Right lobe of liver (tissue), 6 donors: ENCODE measurements around the gene MANSC4. TPM values are rescaled to one million over a fixed set of nuclear protein-coding genes. Genes with fewer than 3 reads are reported as not detected.
"Not testable (repeated sequence)": the region's sequence is repeated elsewhere in the genome, so short reads cannot be mapped to it uniquely, and the experiment has no call there.

ENCODE experiments used
- ATAC-seq, 4 donors: fragments of 200-7000 bp; cut with Tn5 transposase; one replicate each; pipeline ENCODE4 v1.9.1; 2020; ENCODE audit warnings: mild to moderate bottlenecking in 4 of 4, moderate library complexity in 4 of 4
- DNase-seq, 3 donors: peaks; one replicate each; pipeline ENCODE4 v3.0.0-alpha.2; 2020
- H3K27ac ChIP-seq, 3 donors: fragments of 200-600 bp; one replicate each; pipeline ENCODE4 v1.8.0; 2022
- H3K27me3 ChIP-seq, 2 donors: fragments of 200-600 bp; one replicate each; pipeline ENCODE4 v1.8.0; 2022
- H3K36me3 ChIP-seq, 4 donors: fragments of 200-600 bp; sonication (generic) in 1 of 4; one replicate each; pipeline versions ENCODE4 v1.5.1 to v1.8.0; 2017 to 2022; ENCODE audit warnings: control low read depth in 1 of 4
- H3K4me1 ChIP-seq, 4 donors: fragments of 200-600 bp; sonication (generic) in 1 of 4; one replicate each; pipeline versions ENCODE4 v1.5.1 to v1.8.0; 2017 to 2022; ENCODE audit warnings: control low read depth in 1 of 4
- H3K4me3 ChIP-seq, 3 donors: fragments of 200-600 bp; one replicate each; pipeline ENCODE4 v1.8.0; 2022
- H3K9me3 ChIP-seq, 4 donors: fragments of 200-600 bp; sonication (generic) in 1 of 4; one replicate each; pipeline versions ENCODE4 v1.5.1 to v1.8.0; 2017 to 2022; ENCODE audit warnings: control low read depth in 1 of 4
- POLR2A ChIP-seq: fragments of 450-650 bp; IDR thresholded peaks from one replicate; pipeline ENCODE4 v1.6.1; 2017; ENCODE audit warnings: antibody characterized with exemption, mild to moderate bottlenecking
- WGBS: methylation state at CpG from one replicate; pipeline ENCODE4 v1.1.6; 2018; ENCODE audit warnings: low coverage, low lambda C conversion rate; ENCODE audit not compliant: insufficient coverage; ENCODE audit errors: missing lambda C conversion rate; 5-methylcytosine and 5-hydroxymethylcytosine counted together
- intact Hi-C, 2 donors: fragments of 100-400 bp; cut with DNase I; formaldehyde crosslinking; loops; one replicate each; pipeline versions ENCODE4 v1.11.2 to v1.14.1; 2022
- total RNA-seq, 6 experiments: library from RNA; depleted of rRNA in 2 of 6; stranded (reverse); fragments of >200 nt in 2 of 6; fragmentation: NEBNext Ultra II Directional in 3 of 6; extraction: Animal tissue kit (Norgen Biotek cat#: 25700) in 3 of 6; gene quantifications; one replicate each; pipeline versions ENCODE4 v1.1.0 to v1.2.4, GENCODE V29; 2016 to 2023
- TF ChIP-seq, protein P1 (sequence below), 4 donors: fragments of 200-600 bp in 3 of 4; fragments of 450-650 bp in 1 of 4; IDR thresholded peaks; one replicate each; pipeline versions ENCODE4 v1.5.1 to v1.8.0; 2016 to 2022; ENCODE audit warnings: antibody characterized with exemption in 4 of 4, mild to moderate bottlenecking in 2 of 4
- donor health status: DM: no; HTN: yes; CAD: no.
- donor health status: DM: no; HTN: no; CAD: no.
- donor health status: DM: no; HTN: no; CAD: no.
- donor health status: DM: no; HTN: yes; CAD: no.
- donor health status: DM: no; HTN: yes; CAD: no.

MANSC4 gene
- total RNA-seq, 6 experiments from 2014 or later, result not detected

DNA sequence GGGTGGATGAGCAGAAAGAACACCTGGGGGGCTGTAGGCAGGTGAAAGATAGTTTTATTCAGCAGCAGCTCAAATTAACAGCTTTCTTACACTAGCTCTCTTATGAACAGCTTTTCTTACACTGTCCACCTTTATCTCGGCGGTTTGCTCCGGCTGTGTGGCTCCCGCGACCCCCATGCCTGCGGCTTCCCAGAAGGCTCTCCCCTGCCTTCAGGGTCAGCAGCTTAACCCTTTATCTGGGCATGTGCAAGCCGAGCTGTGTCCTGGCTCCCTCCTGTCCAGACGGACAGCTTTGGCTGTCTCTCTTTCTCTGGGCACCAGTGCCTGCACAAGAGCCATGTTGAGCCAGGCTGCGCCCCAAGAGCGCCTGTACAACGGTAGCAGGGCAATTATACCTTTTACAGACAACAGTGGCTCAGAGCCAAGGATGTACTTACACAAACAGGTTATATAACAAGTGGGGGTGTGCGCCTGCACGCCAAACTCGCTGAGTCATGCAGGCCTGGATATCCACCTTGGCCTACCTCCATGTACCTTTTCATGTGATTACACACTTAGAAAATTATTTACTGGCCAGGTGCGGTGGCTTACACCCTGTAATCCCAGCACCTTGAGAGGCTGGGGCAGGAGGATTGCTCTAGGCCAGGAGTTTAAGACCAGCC lies 28.5 kb downstream of the MANSC4 start:
- peaks cover 0 to 30% (median 3%) of the 10 kb centered on the region in 4 donors for H3K4me1 ChIP-seq
- DNase-seq (peak; percentile 60 to 79 (median 76)), ATAC-seq (peak; percentile 59 to 78 (median 64))
- intact Hi-C loops, result no loop called here
- peak overlapping the region in 2 of 3 donors; percentile 55 to 81 for H3K27ac ChIP-seq
- no peak overlapping the region for H3K4me3 ChIP-seq
- H3K9me3 ChIP-seq, result no peaks in the 10 kb centered on the region
- no peaks in the 10 kb centered on the region for H3K27me3 ChIP-seq
- H3K36me3 ChIP-seq, result peaks cover 0 to 5% (median 0%) of the 10 kb centered on the region in 4 donors
- WGBS, result 40% methylated on average over 10 of the region's 15 CpGs
- TF ChIP-seq POLR2A, result no peak
- TF ChIP-seq, protein P1, sequence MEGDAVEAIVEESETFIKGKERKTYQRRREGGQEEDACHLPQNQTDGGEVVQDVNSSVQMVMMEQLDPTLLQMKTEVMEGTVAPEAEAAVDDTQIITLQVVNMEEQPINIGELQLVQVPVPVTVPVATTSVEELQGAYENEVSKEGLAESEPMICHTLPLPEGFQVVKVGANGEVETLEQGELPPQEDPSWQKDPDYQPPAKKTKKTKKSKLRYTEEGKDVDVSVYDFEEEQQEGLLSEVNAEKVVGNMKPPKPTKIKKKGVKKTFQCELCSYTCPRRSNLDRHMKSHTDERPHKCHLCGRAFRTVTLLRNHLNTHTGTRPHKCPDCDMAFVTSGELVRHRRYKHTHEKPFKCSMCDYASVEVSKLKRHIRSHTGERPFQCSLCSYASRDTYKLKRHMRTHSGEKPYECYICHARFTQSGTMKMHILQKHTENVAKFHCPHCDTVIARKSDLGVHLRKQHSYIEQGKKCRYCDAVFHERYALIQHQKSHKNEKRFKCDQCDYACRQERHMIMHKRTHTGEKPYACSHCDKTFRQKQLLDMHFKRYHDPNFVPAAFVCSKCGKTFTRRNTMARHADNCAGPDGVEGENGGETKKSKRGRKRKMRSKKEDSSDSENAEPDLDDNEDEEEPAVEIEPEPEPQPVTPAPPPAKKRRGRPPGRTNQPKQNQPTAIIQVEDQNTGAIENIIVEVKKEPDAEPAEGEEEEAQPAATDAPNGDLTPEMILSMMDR (IDR thresholded peaks at IDR 0.05), result no peak

DNA sequence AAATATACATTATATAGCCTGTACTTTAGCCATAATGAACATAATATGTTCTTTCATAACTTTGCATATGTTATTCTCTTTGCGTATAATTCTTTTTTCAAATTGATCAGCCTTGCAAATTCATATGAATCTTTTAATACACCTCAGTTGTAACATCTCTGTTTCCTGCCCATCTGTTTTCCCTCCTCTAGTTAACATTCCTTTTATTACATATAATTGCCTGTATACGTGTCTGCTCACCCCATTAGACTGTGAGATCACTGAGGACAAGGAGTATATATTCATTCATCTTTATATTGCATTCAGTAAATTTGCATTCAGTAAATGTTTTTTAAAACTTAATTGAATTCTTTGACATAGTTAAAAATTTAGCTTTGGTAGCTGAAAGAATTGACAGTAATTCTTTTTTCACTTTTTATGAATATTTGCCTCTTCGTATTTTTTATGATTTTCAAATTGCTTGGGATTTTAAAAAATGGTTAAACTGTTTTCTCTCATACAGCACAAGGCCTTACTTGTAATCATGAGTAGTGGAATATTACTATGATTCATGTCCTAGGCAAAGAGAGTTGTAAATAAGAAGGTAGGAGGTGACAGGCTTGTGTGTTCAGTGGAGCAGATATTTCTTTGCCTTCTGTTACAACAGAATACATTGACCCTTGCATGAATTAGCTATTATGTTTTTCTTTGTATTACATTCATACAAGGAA lies 32.8 kb downstream of the MANSC4 start:
- no peaks in the 10 kb centered on the region for H3K27me3 ChIP-seq
- WGBS, result 90% methylated on average over 3 of the region's 3 CpGs
- intact Hi-C loops, result no loop called here
- no peaks in the 10 kb centered on the region for H3K9me3 ChIP-seq
- no peaks in the 10 kb centered on the region for H3K36me3 ChIP-seq
- peaks cover 0 to 20% (median 2%) of the 10 kb centered on the region in 4 donors for H3K4me1 ChIP-seq
- peak overlapping the region; percentile 53 to 59 (median 58) for H3K27ac ChIP-seq
- peak; percentile 34 to 55 (median 39) for ATAC-seq
- H3K4me3 ChIP-seq, result no peak overlapping the region
- TF ChIP-seq POLR2A, result no peak
- TF ChIP-seq, protein P1 (IDR thresholded peaks at IDR 0.05), result no peak
- no peak for DNase-seq

DNA sequence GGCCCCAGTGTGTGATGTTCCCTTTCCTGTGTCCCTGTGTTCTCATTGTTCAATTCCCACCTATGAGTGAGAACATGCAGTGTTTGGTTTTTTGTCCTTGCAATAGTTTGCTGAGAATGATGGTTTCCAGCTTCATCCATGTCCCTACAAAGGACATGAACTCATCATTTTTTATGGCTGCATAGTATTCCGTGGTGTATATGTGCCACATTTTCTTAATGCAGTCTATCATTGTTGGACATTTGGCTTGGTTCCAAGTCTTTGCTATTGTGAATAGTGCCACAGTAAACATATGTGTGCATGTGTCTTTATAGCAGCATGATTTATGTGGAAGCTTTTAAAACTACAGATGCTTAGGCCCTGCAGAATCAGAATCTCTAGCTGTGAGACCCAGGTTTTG lies 34.3 kb downstream of the MANSC4 start:
- H3K4me3 ChIP-seq, H3K27me3 ChIP-seq, H3K27ac ChIP-seq, intact Hi-C loops, H3K36me3 ChIP-seq, H3K9me3 ChIP-seq, DNase-seq, ATAC-seq: not testable (repeated sequence)
- 67% methylated on average over 1 of the region's 1 CpG for WGBS
- H3K4me1 ChIP-seq, result peaks cover 0 to 21% (median 2%) of the 10 kb centered on the region in 4 donors

DNA sequence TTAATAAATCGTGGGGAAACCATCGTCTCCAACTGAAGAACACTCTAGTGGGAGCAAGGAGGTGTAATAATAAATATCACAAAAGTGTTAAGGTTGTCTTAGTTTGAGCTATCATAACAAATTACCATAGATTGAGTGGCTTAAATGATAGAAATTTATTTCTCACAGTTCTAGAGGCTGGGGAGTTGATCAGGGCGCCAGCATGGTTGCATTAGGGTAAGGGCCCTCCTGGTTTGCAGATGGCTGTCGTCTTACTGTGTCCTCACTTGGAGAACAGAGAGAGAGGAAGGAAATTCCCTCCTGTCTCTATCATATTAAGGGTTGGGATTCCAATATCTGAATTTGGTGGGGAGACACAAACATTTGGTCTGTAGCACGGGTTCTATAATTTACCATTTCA lies 36.4 kb downstream of the MANSC4 start:
- no peak overlapping the region for H3K4me3 ChIP-seq
- ATAC-seq, result no peak
- H3K27me3 ChIP-seq, result no peaks in the 10 kb centered on the region
- TF ChIP-seq, protein P1 (IDR thresholded peaks at IDR 0.05), result no peak
- no peak for TF ChIP-seq POLR2A
- WGBS, result 100% methylated on average over 3 of the region's 5 CpGs
- peaks cover 0 to 20% (median 2%) of the 10 kb centered on the region in 4 donors for H3K4me1 ChIP-seq
- H3K36me3 ChIP-seq, result peaks cover 0 to 4% (median 0%) of the 10 kb centered on the region in 4 donors
- intact Hi-C loops, result no loop called here
- H3K9me3 ChIP-seq, result no peaks in the 10 kb centered on the region
- DNase-seq, result no peak
- H3K27ac ChIP-seq, result no peak overlapping the region

DNA sequence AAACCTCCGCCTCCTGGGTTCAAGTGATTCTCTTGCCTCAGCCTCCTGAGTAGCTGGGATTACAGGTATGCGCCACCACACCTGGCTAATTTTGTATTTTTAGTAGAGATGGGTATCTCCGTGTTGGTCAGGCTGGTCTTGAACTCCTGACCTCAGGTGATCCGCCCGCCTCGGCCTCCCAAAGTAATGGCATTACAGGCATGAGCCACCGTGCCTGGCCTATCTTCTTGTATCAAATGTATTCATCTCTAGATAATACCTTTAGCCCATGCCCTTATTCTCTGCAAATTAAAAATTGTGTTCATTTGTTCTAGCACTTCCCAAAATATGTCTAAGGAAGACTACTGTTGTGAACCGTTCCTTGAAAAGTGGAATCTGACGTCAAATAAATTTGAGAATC lies 45.7 kb downstream of the MANSC4 start:
- H3K27ac ChIP-seq, H3K4me3 ChIP-seq, H3K9me3 ChIP-seq, ATAC-seq, intact Hi-C loops, DNase-seq, H3K27me3 ChIP-seq, H3K4me1 ChIP-seq: not testable (repeated sequence)
- 90% methylated on average over 9 of the region's 9 CpGs for WGBS
- peaks cover 0 to 36% (median 4%) of the 10 kb centered on the region in 4 donors for H3K36me3 ChIP-seq
